Central memory CD8-positive, alpha-beta T cell (primary cell): ENCODE measurements around the gene TLE7.

Source experiments
- ATAC-seq: fragments of 150-1000 bp; cut with Tn5 transposase; replicated peaks from 2 replicates; pipeline ENCODE4 v1.10.0; 2022; ENCODE audit warnings: mild to moderate bottlenecking, moderate FRiP score, moderate number of reproducible peaks; ENCODE audit not compliant: poor library complexity, severe bottlenecking; ENCODE audit errors: extremely low read depth
- DNase-seq, 2 donors: peaks; one replicate each; pipeline ENCODE4 v3.0.0; 2021; ENCODE audit warnings: low spot score in 2 of 2
- H3K27ac Mint-ChIP-seq: one replicate; pipeline ENCODE4 v1.8.0; 2022; ENCODE audit warnings: low read depth, mild to moderate bottlenecking, moderate library complexity, mixed read lengths
- H3K27me3 Mint-ChIP-seq: one replicate; pipeline ENCODE4 v1.8.0; 2022; ENCODE audit warnings: mixed read lengths
- H3K36me3 Mint-ChIP-seq: one replicate; pipeline ENCODE4 v1.8.0; 2022; ENCODE audit warnings: mild to moderate bottlenecking, moderate library complexity, mixed read lengths; ENCODE audit not compliant: insufficient read depth
- H3K4me1 Mint-ChIP-seq: one replicate; pipeline ENCODE4 v1.8.0; 2022; ENCODE audit warnings: mixed read lengths
- H3K4me3 Mint-ChIP-seq: one replicate; pipeline ENCODE4 v1.8.0; 2022; ENCODE audit warnings: mild to moderate bottlenecking, moderate library complexity, mixed read lengths
- H3K9me3 Mint-ChIP-seq: one replicate; pipeline ENCODE4 v1.8.0; 2022; ENCODE audit warnings: mixed read lengths

The TLE7 gene

GRCh38 chr16:71440669-71441347 is 1.0 kb downstream of the TLE7 start:
- no peaks in the 10 kb centered on the region for H3K4me1 Mint-ChIP-seq
- H3K9me3 Mint-ChIP-seq = peaks cover 6% of the 10 kb centered on the region
- H3K36me3 Mint-ChIP-seq = no peaks in the 10 kb centered on the region
- DNase-seq (no peak), ATAC-seq (no peak)
- H3K27me3 Mint-ChIP-seq = peaks cover 39% of the 10 kb centered on the region
- no peak overlapping the region for H3K4me3 Mint-ChIP-seq
- H3K27ac Mint-ChIP-seq = no peak overlapping the region

- Mint-ChIP-seq H3K4me3 (no peak overlapping the region), H3K36me3 (no peaks in the 10 kb centered on the region)
- no peak for ATAC-seq
Observed at GRCh38 chr16:71439523-71439922, 2.3 kb downstream of the TLE7 start.

GRCh38 chr16:71436473-71436872 is 5.4 kb downstream of the TLE7 start:
- H3K4me1 Mint-ChIP-seq = no peaks in the 10 kb centered on the region
- H3K27ac Mint-ChIP-seq = no peak overlapping the region
- DNase-seq = no peak
- no peaks in the 10 kb centered on the region for H3K9me3 Mint-ChIP-seq
- no peaks in the 10 kb centered on the region for H3K36me3 Mint-ChIP-seq
- H3K27me3 Mint-ChIP-seq = peaks cover 56% of the 10 kb centered on the region
- no peak overlapping the region for H3K4me3 Mint-ChIP-seq
- ATAC-seq = no peak

More at GRCh38 chr16:71439523-71439922, 2.3 kb downstream of the TLE7 start:
- no peaks in the 10 kb centered on the region for H3K4me1 Mint-ChIP-seq
- peaks cover 42% of the 10 kb centered on the region for H3K27me3 Mint-ChIP-seq
- H3K9me3 Mint-ChIP-seq = peaks cover 6% of the 10 kb centered on the region
- DNase-seq = no peak
- H3K27ac Mint-ChIP-seq = no peak overlapping the region

- Mint-ChIP-seq H3K9me3 (no peaks in the 10 kb centered on the region), H3K27ac (no peak overlapping the region), H3K4me1 (no peaks in the 10 kb centered on the region), H3K36me3 (no peaks in the 10 kb centered on the region), H3K4me3 (no peak overlapping the region), H3K27me3 (peaks cover 70% of the 10 kb centered on the region)
- ATAC-seq (no peak), DNase-seq (no peak)
Observed at GRCh38 chr16:71432906-71433305, 8.9 kb downstream of the TLE7 start.

GRCh38 chr16:71431991-71432390 is 9.9 kb downstream of the TLE7 start:
- Mint-ChIP-seq H3K4me1 (no peaks in the 10 kb centered on the region), H3K4me3 (no peak overlapping the region), H3K9me3 (no peaks in the 10 kb centered on the region), H3K36me3 (no peaks in the 10 kb centered on the region), H3K27ac (no peak overlapping the region), H3K27me3 (peaks cover 69% of the 10 kb centered on the region)
- DNase-seq (no peak), ATAC-seq (no peak)

GRCh38 chr16:71431176-71431575 is 10.7 kb downstream of the TLE7 start:
- no peak for ATAC-seq
- Mint-ChIP-seq H3K36me3 (peaks cover 4% of the 10 kb centered on the region), H3K27ac (no peak overlapping the region), H3K4me1 (peaks cover 5% of the 10 kb centered on the region), H3K27me3 (peaks cover 69% of the 10 kb centered on the region), H3K9me3 (no peaks in the 10 kb centered on the region), H3K4me3 (no peak overlapping the region)
- no peak for DNase-seq

GRCh38 chr16:71430744-71431143 is 11.1 kb downstream of the TLE7 start:
- Mint-ChIP-seq H3K36me3 (peaks cover 4% of the 10 kb centered on the region), H3K4me3 (no peak overlapping the region), H3K27ac (no peak overlapping the region), H3K27me3 (peaks cover 69% of the 10 kb centered on the region), H3K4me1 (peaks cover 9% of the 10 kb centered on the region), H3K9me3 (no peaks in the 10 kb centered on the region)
- ATAC-seq = no peak
- DNase-seq = no peak

- H3K9me3 Mint-ChIP-seq = no peaks in the 10 kb centered on the region
- no peak overlapping the region for H3K27ac Mint-ChIP-seq
- H3K36me3 Mint-ChIP-seq = peaks cover 4% of the 10 kb centered on the region
- H3K4me3 Mint-ChIP-seq = no peak overlapping the region
- H3K4me1 Mint-ChIP-seq = peaks cover 10% of the 10 kb centered on the region
- peaks cover 78% of the 10 kb centered on the region for H3K27me3 Mint-ChIP-seq
- DNase-seq = no peak
- no peak for ATAC-seq
Observed at GRCh38 chr16:71429581-71429980, 12.3 kb downstream of the TLE7 start.

GRCh38 chr16:71428883-71429282 is 13.0 kb downstream of the TLE7 start:
- DNase-seq = no peak
- Mint-ChIP-seq H3K9me3 (no peaks in the 10 kb centered on the region), H3K4me3 (no peak overlapping the region), H3K27me3 (peaks cover 85% of the 10 kb centered on the region), H3K27ac (no peak overlapping the region), H3K4me1 (peaks cover 10% of the 10 kb centered on the region), H3K36me3 (peaks cover 4% of the 10 kb centered on the region)
- ATAC-seq = no peak

GRCh38 chr16:71428385-71428784 is 13.5 kb downstream of the TLE7 start:
- DNase-seq (no peak), ATAC-seq (no peak)
- no peaks in the 10 kb centered on the region for H3K9me3 Mint-ChIP-seq
- H3K27ac Mint-ChIP-seq = no peak overlapping the region
- H3K4me3 Mint-ChIP-seq = no peak overlapping the region
- peaks cover 90% of the 10 kb centered on the region for H3K27me3 Mint-ChIP-seq
- peaks cover 4% of the 10 kb centered on the region for H3K36me3 Mint-ChIP-seq
- peaks cover 10% of the 10 kb centered on the region for H3K4me1 Mint-ChIP-seq

- H3K36me3 Mint-ChIP-seq = peaks cover 4% of the 10 kb centered on the region
- ATAC-seq = no peak
Observed at GRCh38 chr16:71426880-71427615, 14.8 kb downstream of the TLE7 start.

GRCh38 chr16:71426069-71426879 is 15.6 kb downstream of the TLE7 start:
- H3K27me3 Mint-ChIP-seq = peaks cover 82% of the 10 kb centered on the region
- peaks cover 10% of the 10 kb centered on the region for H3K4me1 Mint-ChIP-seq
- DNase-seq (no peak), ATAC-seq (no peak)
- H3K27ac Mint-ChIP-seq = peak overlapping the region; percentile 72
- peaks cover 4% of the 10 kb centered on the region for H3K36me3 Mint-ChIP-seq
- H3K9me3 Mint-ChIP-seq = no peaks in the 10 kb centered on the region
- H3K4me3 Mint-ChIP-seq = no peak overlapping the region

More at GRCh38 chr16:71426880-71427615, 14.8 kb downstream of the TLE7 start:
- no peaks in the 10 kb centered on the region for H3K9me3 Mint-ChIP-seq
- no peak for DNase-seq
- H3K27ac Mint-ChIP-seq = peak overlapping the region; percentile 72
- H3K27me3 Mint-ChIP-seq = peaks cover 89% of the 10 kb centered on the region
- H3K4me1 Mint-ChIP-seq = peaks cover 10% of the 10 kb centered on the region
- H3K4me3 Mint-ChIP-seq = no peak overlapping the region
